ENCODE results near the gene ZBTB17.

DNA sequence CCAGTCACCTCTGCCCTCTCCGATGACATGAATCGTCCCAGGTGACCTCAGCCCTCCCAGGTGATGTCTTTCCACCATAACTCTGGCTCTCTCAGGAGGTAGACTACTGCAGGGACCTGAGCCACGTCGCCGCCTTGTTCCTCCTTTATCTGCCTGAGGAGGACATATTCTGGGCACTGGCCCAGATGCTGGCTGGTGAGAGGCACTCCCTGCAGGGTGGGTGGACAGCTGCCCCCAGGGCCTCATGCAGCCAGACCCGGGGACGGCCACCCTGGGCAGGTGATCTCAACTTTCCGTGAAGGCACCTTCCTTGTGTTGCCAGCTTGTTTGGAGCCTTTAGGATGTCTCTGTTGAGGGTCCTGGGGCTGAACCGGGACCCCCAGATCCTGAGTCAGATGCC lies 13.9 kb upstream of the ZBTB17 start:
- TF ChIP-seq TBP (IDR thresholded peaks at IDR 0.05; ENCODE audit: low read depth, low read length) (no peak), CBX5 (IDR thresholded peaks at IDR 0.05; ENCODE audit: low read depth, low read length) (no peak)

Data from H1 (cell line).